HEK293 (cell line): Measurements from ENCODE around the gene B3GLCT.

ENCODE experiments used
- CTCF ChIA-PET: fragments of 350-600 bp; formaldehyde crosslinking; extraction: SDS; loops from one replicate; lab custom pipeline; 2021; ENCODE audit warnings: antibody characterized with exemption; lab: Yijun Ruan, JAX
- POLR2A ChIA-PET: fragments of 300-600 bp; formaldehyde crosslinking; extraction: SDS; loops from one replicate; lab custom pipeline; 2020; ENCODE audit warnings: antibody characterized with exemption, inconsistent platforms; lab: Yijun Ruan, JAX
- H3K27ac ChIP-seq: fragments of 200-500 bp; sonication (Bioruptor generic); 2 replicates; pipeline ENCODE4 v1.5.1; 2014; ENCODE audit warnings: low read depth, low read length, control low read depth, inconsistent platforms; ENCODE audit errors: extremely low read depth
- H3K36me3 ChIP-seq, 2 experiments: fragments of 200-500 bp in 1 of 2; sonication (Bioruptor generic) in 1 of 2; 1 replicate in 1 of 2; 2 replicates in 1 of 2; pipeline ENCODE4 v1.5.1; 2014 to 2017; ENCODE audit warnings: inconsistent platforms in 2 of 2, low read length in 2 of 2; ENCODE audit not compliant: control insufficient read depth in 2 of 2, insufficient read depth in 1 of 2
- H3K4me1 ChIP-seq: fragments of 200-500 bp; sonication (Bioruptor generic); 2 replicates; pipeline ENCODE4 v1.5.1; 2014; ENCODE audit warnings: mild to moderate bottlenecking, low read length, inconsistent platforms; ENCODE audit not compliant: control insufficient read depth, insufficient read depth
- H3K4me3 ChIP-seq: 2 replicates; pipeline ENCODE4 v1.5.1; 2011; ENCODE audit warnings: low read depth, mild to moderate bottlenecking, control low read depth, low read length, moderate library complexity
- H3K9me3 ChIP-seq: fragments of 200-500 bp; sonication (Bioruptor generic); 2 replicates; pipeline ENCODE4 v1.5.1; 2014; ENCODE audit warnings: low read depth, low read length, inconsistent platforms; ENCODE audit not compliant: control insufficient read depth, insufficient read depth
- HIC1 ChIP-seq: fragments of 450-650 bp; formaldehyde crosslinking; IDR thresholded peaks from 2 replicates; pipeline ENCODE4 v1.5.1; 2016; ENCODE audit warnings: missing biosample characterization, missing genetic modification characterization
- KLF10 ChIP-seq: fragments of 450-650 bp; IDR thresholded peaks from 2 replicates; pipeline ENCODE4 v1.5.1; 2018; ENCODE audit warnings: missing biosample characterization, mild to moderate bottlenecking, missing genetic modification characterization
- TRIM28 ChIP-seq: IDR thresholded peaks from 2 replicates; pipeline ENCODE4 v1.6.1; 2011; ENCODE audit warnings: low read length, control low read depth, borderline replicate concordance
- ZBTB17 ChIP-seq: fragments of 450-650 bp; formaldehyde crosslinking; IDR thresholded peaks from 2 replicates; pipeline ENCODE4 v1.5.1; 2016; ENCODE audit warnings: missing biosample characterization, missing genetic modification characterization
- ZEB2 ChIP-seq: fragments of 450-650 bp; formaldehyde crosslinking; IDR thresholded peaks from 2 replicates; pipeline ENCODE4 v1.5.1; 2016; ENCODE audit warnings: missing biosample characterization, missing genetic modification characterization
- ZFP41 ChIP-seq: fragments of 450-650 bp; formaldehyde crosslinking; IDR thresholded peaks from 2 replicates; pipeline ENCODE4 v1.5.1; 2016; ENCODE audit warnings: missing biosample characterization, missing genetic modification characterization, borderline replicate concordance
- ZIC2 ChIP-seq: fragments of 450-650 bp; formaldehyde crosslinking; IDR thresholded peaks from 2 replicates; pipeline ENCODE4 v1.5.1; 2016; ENCODE audit warnings: missing biosample characterization, missing genetic modification characterization
- ZNF155 ChIP-seq: fragments of 450-650 bp; formaldehyde crosslinking; IDR thresholded peaks from 2 replicates; pipeline ENCODE4 v1.5.1; 2016; ENCODE audit warnings: missing biosample characterization, missing genetic modification characterization
- ZNF2 ChIP-seq: fragments of 450-650 bp; formaldehyde crosslinking; IDR thresholded peaks from 2 replicates; pipeline ENCODE4 v1.5.1; 2016; ENCODE audit warnings: missing biosample characterization, missing genetic modification characterization
- ZNF202 ChIP-seq: fragments of 450-650 bp; formaldehyde crosslinking; IDR thresholded peaks from 2 replicates; pipeline ENCODE4 v1.5.1; 2016; ENCODE audit warnings: missing biosample characterization, missing genetic modification characterization, borderline replicate concordance
- ZNF350 ChIP-seq: fragments of 450-650 bp; formaldehyde crosslinking; IDR thresholded peaks from 2 replicates; pipeline ENCODE4 v1.5.0; 2017; ENCODE audit warnings: missing biosample characterization, mild to moderate bottlenecking, missing genetic modification characterization
- ZNF423 ChIP-seq: fragments of 450-650 bp; formaldehyde crosslinking; IDR thresholded peaks from 2 replicates; pipeline ENCODE4 v1.5.1; 2016; ENCODE audit warnings: missing biosample characterization, missing genetic modification characterization
- ZNF561 ChIP-seq: fragments of 450-650 bp; IDR thresholded peaks from 2 replicates; pipeline ENCODE4 v1.5.1; 2018; ENCODE audit warnings: missing biosample characterization, missing genetic modification characterization, borderline replicate concordance
- ZNF610 ChIP-seq: fragments of 450-650 bp; formaldehyde crosslinking; IDR thresholded peaks from 2 replicates; pipeline ENCODE4 v1.5.1; 2016; ENCODE audit warnings: missing biosample characterization, missing genetic modification characterization, borderline replicate concordance
- ZNF645 ChIP-seq: fragments of 450-650 bp; formaldehyde crosslinking; IDR thresholded peaks from 2 replicates; pipeline ENCODE4; 2016; ENCODE audit warnings: missing biosample characterization, missing genetic modification characterization
- ZNF660 ChIP-seq: fragments of 450-650 bp; IDR thresholded peaks from 2 replicates; pipeline ENCODE4 v1.5.1; 2018; ENCODE audit warnings: missing biosample characterization, mild to moderate bottlenecking, missing genetic modification characterization
- ZNF701 ChIP-seq: fragments of 450-650 bp; formaldehyde crosslinking; IDR thresholded peaks from 2 replicates; pipeline ENCODE4 v1.5.1; 2016; ENCODE audit warnings: missing biosample characterization, missing genetic modification characterization
- ZNF837 ChIP-seq: fragments of 450-650 bp; formaldehyde crosslinking; IDR thresholded peaks from 2 replicates; pipeline ENCODE4 v1.5.1; 2016; ENCODE audit warnings: missing biosample characterization, missing genetic modification characterization
- ZSCAN16 ChIP-seq: fragments of 450-650 bp; formaldehyde crosslinking; IDR thresholded peaks from 2 replicates; pipeline ENCODE4 v1.5.1; 2016; ENCODE audit warnings: missing biosample characterization, missing genetic modification characterization
- TF ChIP-seq, protein P1 (sequence below): fragments of 450-650 bp; formaldehyde crosslinking; IDR thresholded peaks from 2 replicates; pipeline ENCODE4 v1.5.1; 2016; ENCODE audit warnings: missing biosample characterization, missing genetic modification characterization
- TF ChIP-seq, protein P2 (sequence below): fragments of 450-650 bp; formaldehyde crosslinking; IDR thresholded peaks from 2 replicates; pipeline ENCODE4 v1.5.1; 2016; ENCODE audit warnings: missing biosample characterization, missing genetic modification characterization

B3GLCT gene

DNA sequence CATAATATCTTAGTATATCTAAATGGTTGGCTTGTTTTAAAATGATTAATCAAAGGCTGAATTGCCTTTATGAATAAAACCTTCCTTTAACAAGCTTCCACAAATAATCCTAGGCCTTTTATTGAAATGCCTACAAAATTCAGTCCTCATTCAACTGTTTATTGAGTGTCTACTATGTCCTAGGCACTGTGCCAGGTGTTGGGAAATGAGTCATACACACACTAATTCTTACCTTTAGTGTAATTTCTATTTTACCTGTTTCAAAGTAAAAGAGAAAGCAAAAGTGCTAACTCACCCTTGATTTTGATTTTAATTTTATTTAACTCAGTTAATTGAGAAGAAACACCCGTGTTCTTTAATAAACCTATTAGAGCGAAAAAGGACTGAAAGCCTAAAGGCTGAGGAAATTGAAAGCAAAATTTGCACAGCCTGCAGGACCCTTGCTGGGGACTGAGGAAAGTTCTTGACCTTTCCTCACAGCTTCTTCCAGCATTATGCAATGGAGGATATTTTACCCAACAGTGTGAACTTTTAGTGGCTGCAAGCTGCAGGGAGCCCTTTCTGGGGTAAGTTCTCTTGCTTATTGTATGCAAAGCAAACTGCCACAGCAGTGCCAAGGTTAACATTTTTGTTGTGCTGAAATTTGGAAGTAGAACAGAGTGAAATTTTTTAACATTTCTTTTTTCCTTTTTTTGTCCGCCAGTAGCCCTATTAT lies 83.1 kb downstream of the B3GLCT start:
- ChIA-PET POLR2A (no interaction called here), CTCF (no interaction called here)
- no peak overlapping the region for H3K4me3 ChIP-seq
- H3K27ac ChIP-seq = no peak overlapping the region
- H3K4me1 ChIP-seq = no peaks in the 10 kb centered on the region
- peaks cover 0 to 9% of the 10 kb centered on the region in 2 experiments; a peak in 1 of 3 replicates for H3K36me3 ChIP-seq
- no peaks in the 10 kb centered on the region for H3K9me3 ChIP-seq
- TF ChIP-seq ZIC2 (tag by site-specific recombination) (no peak), ZNF155 (tag by site-specific recombination) (no peak), ZNF645 (no peak), ZNF837 (tag by site-specific recombination) (no peak), HIC1 (tag by site-specific recombination) (no peak)
- TF ChIP-seq, all 188 proteins: peak for 0

DNA sequence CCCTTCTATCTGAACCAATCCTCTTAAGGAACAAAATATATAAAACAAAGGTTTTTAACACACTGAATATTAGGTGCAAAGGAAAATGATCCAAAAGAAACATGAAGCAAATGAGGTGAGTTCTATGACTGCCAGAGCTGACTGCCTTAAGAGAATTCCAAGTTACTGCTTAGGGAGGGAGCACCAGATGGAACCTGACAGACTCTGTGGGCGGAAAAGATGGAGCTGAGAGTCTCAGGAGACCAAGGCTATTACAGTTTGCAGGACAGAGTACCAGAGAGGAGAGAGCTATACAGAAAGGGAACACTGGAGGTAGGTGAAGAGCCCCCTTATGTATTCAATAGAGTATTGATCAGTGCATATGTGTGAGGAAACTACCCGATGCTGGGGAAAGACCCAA lies 87.2 kb downstream of the B3GLCT start:
- Histone ChIP-seq H3K27ac (no peak overlapping the region), H3K36me3 (peaks cover 0 to 15% of the 10 kb centered on the region in 2 experiments; a peak in 1 of 3 replicates), H3K9me3 (no peaks in the 10 kb centered on the region), H3K4me3 (no peak overlapping the region), H3K4me1 (no peaks in the 10 kb centered on the region)
- ChIA-PET CTCF (interaction anchor here (0.6 kb wide), 1 partner anchor 1063 kb away, joined by 4 read pairs; no protein-coding TSS in a partner anchor), POLR2A (no interaction called here)
- TF ChIP-seq ZNF2 (tag by site-specific recombination) (no peak), ZBTB17 (tag by site-specific recombination) (no peak), ZNF660 (tag by site-specific recombination) (no peak), KLF10 (tag by site-specific recombination) (no peak), ZFP41 (tag by site-specific recombination) (no peak), ZNF423 (no peak), ZEB2 (tag by site-specific recombination) (no peak), TRIM28 (no peak), ZNF561 (tag by site-specific recombination) (no peak), ZNF202 (tag by site-specific recombination) (no peak), ZSCAN16 (tag by site-specific recombination) (no peak), ZNF610 (no peak), ZNF701 (tag by site-specific recombination) (no peak), ZNF350 (no peak)
- TF ChIP-seq, protein P1, sequence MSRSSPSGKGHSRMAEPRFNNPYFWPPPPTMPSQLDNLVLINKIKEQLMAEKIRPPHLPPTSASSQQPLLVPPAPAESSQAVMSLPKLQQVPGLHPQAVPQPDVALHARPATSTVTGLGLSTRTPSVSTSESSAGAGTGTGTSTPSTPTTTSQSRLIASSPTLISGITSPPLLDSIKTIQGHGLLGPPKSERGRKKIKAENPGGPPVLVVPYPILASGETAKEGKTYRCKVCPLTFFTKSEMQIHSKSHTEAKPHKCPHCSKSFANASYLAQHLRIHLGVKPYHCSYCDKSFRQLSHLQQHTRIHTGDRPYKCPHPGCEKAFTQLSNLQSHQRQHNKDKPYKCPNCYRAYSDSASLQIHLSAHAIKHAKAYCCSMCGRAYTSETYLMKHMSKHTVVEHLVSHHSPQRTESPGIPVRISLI (tag by site-specific recombination) = no peak
- TF ChIP-seq, protein P2, sequence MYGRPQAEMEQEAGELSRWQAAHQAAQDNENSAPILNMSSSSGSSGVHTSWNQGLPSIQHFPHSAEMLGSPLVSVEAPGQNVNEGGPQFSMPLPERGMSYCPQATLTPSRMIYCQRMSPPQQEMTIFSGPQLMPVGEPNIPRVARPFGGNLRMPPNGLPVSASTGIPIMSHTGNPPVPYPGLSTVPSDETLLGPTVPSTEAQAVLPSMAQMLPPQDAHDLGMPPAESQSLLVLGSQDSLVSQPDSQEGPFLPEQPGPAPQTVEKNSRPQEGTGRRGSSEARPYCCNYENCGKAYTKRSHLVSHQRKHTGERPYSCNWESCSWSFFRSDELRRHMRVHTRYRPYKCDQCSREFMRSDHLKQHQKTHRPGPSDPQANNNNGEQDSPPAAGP (tag by site-specific recombination) = no peak
